OCI-LY1 (cell line): ENCODE data around the gene FNIP1.
A peak's percentile ranks its signal among the peaks of the same experiment; 100 is the strongest.

Experiments
- H2AFZ ChIP-seq: fragments of 200-600 bp; sonication (generic), shearing (Covaris generic); 2 replicates; pipeline ENCODE4 v1.6.0; 2014; ENCODE audit warnings: antibody characterized with exemption, mild to moderate bottlenecking, low read length
- H3F3A ChIP-seq: fragments of 200-600 bp; sonication (generic), shearing (Covaris generic); 2 replicates; pipeline ENCODE4 v1.6.0; 2014; ENCODE audit warnings: mild to moderate bottlenecking, antibody characterized with exemption, low read length, moderate library complexity; ENCODE audit not compliant: insufficient read depth
- H3K27ac ChIP-seq: fragments of 200-600 bp; sonication (generic); 2 replicates; pipeline ENCODE4 v1.5.1; 2014; ENCODE audit warnings: low read length, mixed run types, mild to moderate bottlenecking, low read depth; ENCODE audit not compliant: poor library complexity, severe bottlenecking
- H3K27me3 ChIP-seq: fragments of 200-600 bp; sonication (generic); 2 replicates; pipeline ENCODE4 v1.6.0; 2014; ENCODE audit warnings: antibody characterized with exemption, mild to moderate bottlenecking, low read length, moderate library complexity; ENCODE audit not compliant: insufficient read depth
- H3K36me3 ChIP-seq: fragments of 200-600 bp; sonication (generic); 2 replicates; pipeline ENCODE4 v1.6.1; 2014; ENCODE audit warnings: mild to moderate bottlenecking, antibody characterized with exemption, low read length, moderate library complexity, mixed read lengths; ENCODE audit not compliant: insufficient read depth
- H3K4me1 ChIP-seq: fragments of 200-600 bp; sonication (generic); 2 replicates; pipeline ENCODE4 v1.5.1; 2014; ENCODE audit warnings: mild to moderate bottlenecking, low read length, moderate library complexity; ENCODE audit not compliant: insufficient read depth, severe bottlenecking
- H3K4me2 ChIP-seq: fragments of 200-600 bp; sonication (generic), shearing (Covaris generic); 2 replicates; pipeline ENCODE4 v1.6.1; 2014; ENCODE audit warnings: low read length
- H3K4me3 ChIP-seq: fragments of 200-600 bp; sonication (generic); 2 replicates; pipeline ENCODE4 v1.5.1; 2014; ENCODE audit warnings: low read length, low read depth, mild to moderate bottlenecking, mixed read lengths; ENCODE audit not compliant: poor library complexity, severe bottlenecking
- H3K79me2 ChIP-seq: fragments of 200-600 bp; shearing (Covaris generic); 2 replicates; pipeline ENCODE4 v1.6.1; 2016; ENCODE audit warnings: mixed run types, low read length, mixed read lengths; ENCODE audit not compliant: insufficient read depth
- H3K9ac ChIP-seq: fragments of 200-600 bp; sonication (generic), shearing (Covaris generic); 2 replicates; pipeline ENCODE4 v1.6.1; 2014; ENCODE audit warnings: mild to moderate bottlenecking, low read length, mixed read lengths
- H3K9me2 ChIP-seq: fragments of 200-600 bp; sonication (generic), shearing (Covaris generic); 2 replicates; pipeline ENCODE4 v1.6.1; 2014; ENCODE audit warnings: low read depth, mild to moderate bottlenecking, low read length, mixed read lengths
- H3K9me3 ChIP-seq: fragments of 200-600 bp; shearing (Covaris generic); 2 replicates; pipeline ENCODE4 v1.6.1; 2014; ENCODE audit warnings: low read length, mixed read lengths
- H4K20me1 ChIP-seq: fragments of 200-600 bp; sonication (generic), shearing (Covaris generic); 2 replicates; pipeline ENCODE4 v1.6.0; 2016; ENCODE audit warnings: mild to moderate bottlenecking, low read length; ENCODE audit not compliant: insufficient read depth
- EZH2 ChIP-seq: fragments of 200-600 bp; sonication (generic), shearing (Covaris generic); IDR thresholded peaks from 2 replicates; pipeline ENCODE4 v1.8.0; 2017; ENCODE audit warnings: borderline replicate concordance, mixed run types, mild to moderate bottlenecking, antibody characterized with exemption, low read length, moderate library complexity, mixed read lengths
- TF ChIP-seq, protein P1 (sequence below): fragments of 200-600 bp; sonication (generic), shearing (Covaris generic); IDR thresholded peaks from 2 replicates; pipeline ENCODE4 v1.5.1; 2017; ENCODE audit warnings: mild to moderate bottlenecking, antibody characterized with exemption, low read length, moderate library complexity, mixed read lengths

Gene FNIP1

DNA sequence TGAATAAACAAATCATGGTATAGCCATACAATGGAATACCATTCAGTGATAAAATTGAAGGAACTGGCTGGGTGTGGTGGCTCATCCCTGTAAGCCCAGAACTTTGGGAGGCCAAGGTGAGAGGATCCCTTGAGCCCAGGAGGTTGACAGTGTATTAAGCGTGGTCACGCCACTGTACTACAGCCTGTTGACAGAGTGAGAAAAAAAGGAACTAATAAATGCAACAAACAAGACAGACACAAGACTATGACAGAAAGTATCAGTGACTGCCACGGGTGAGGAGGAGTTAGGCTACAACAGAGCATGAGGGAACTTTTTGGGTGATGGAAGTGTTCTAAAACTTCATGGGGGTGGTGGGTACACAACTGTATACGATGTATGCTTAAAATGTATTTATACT, 2.2 kb downstream of the FNIP1 start:
- peak overlapping the region; percentile 35 for H3K27ac ChIP-seq
- H2AFZ ChIP-seq, result no peak overlapping the region
- no peak for TF ChIP-seq EZH2
- TF ChIP-seq, protein P1, sequence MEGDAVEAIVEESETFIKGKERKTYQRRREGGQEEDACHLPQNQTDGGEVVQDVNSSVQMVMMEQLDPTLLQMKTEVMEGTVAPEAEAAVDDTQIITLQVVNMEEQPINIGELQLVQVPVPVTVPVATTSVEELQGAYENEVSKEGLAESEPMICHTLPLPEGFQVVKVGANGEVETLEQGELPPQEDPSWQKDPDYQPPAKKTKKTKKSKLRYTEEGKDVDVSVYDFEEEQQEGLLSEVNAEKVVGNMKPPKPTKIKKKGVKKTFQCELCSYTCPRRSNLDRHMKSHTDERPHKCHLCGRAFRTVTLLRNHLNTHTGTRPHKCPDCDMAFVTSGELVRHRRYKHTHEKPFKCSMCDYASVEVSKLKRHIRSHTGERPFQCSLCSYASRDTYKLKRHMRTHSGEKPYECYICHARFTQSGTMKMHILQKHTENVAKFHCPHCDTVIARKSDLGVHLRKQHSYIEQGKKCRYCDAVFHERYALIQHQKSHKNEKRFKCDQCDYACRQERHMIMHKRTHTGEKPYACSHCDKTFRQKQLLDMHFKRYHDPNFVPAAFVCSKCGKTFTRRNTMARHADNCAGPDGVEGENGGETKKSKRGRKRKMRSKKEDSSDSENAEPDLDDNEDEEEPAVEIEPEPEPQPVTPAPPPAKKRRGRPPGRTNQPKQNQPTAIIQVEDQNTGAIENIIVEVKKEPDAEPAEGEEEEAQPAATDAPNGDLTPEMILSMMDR, result no peak
- peaks cover 65% of the 10 kb centered on the region for H3K79me2 ChIP-seq
- H3K4me3 ChIP-seq, result peak overlapping the region; percentile 96
- H3K27me3 ChIP-seq, result no peaks in the 10 kb centered on the region
- H3K9me3 ChIP-seq, result no peaks in the 10 kb centered on the region
- peak overlapping the region; percentile 92 for H3K4me2 ChIP-seq
- no peaks in the 10 kb centered on the region for H3F3A ChIP-seq
- H4K20me1 ChIP-seq, result no peaks in the 10 kb centered on the region
- H3K9ac ChIP-seq, result peak overlapping the region; percentile 90
- no peaks in the 10 kb centered on the region for H3K9me2 ChIP-seq
- H3K4me1 ChIP-seq, result peaks cover 39% of the 10 kb centered on the region
- no peaks in the 10 kb centered on the region for H3K36me3 ChIP-seq

DNA sequence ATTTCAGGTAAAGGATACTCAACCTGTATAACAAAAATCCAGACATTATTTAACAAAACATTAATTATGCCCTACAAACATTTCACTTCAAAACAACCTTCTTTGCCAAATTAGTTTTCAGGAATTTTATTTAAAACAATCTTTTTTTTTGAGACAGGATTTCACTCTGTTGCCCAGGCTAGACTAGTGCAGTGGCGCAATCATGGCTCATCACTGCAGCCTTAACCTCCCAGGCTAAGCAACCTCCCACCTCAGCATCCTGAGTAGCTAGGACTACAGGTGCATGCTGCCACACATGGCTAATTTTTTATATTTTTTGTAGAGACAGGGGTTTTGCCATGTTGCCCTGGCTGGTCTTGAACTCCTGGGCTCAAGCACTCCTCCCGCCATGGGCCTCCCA, 3.9 kb downstream of the FNIP1 start:
- no peak overlapping the region for H2AFZ ChIP-seq
- no peak overlapping the region for H3K4me3 ChIP-seq
- H4K20me1 ChIP-seq, result no peaks in the 10 kb centered on the region
- H3K27me3 ChIP-seq, result no peaks in the 10 kb centered on the region
- H3K9me3 ChIP-seq, result no peaks in the 10 kb centered on the region
- no peak overlapping the region for H3K9ac ChIP-seq
- peaks cover 81% of the 10 kb centered on the region for H3K79me2 ChIP-seq
- H3K27ac ChIP-seq, result no peak overlapping the region
- no peaks in the 10 kb centered on the region for H3F3A ChIP-seq
- no peak overlapping the region for H3K4me2 ChIP-seq
- no peaks in the 10 kb centered on the region; the same call in 1 of the 2 replicates for H3K36me3 ChIP-seq
- TF ChIP-seq, protein P1, result no peak
- TF ChIP-seq EZH2, result no peak
- peaks cover 39% of the 10 kb centered on the region for H3K4me1 ChIP-seq
- no peaks in the 10 kb centered on the region for H3K9me2 ChIP-seq

DNA sequence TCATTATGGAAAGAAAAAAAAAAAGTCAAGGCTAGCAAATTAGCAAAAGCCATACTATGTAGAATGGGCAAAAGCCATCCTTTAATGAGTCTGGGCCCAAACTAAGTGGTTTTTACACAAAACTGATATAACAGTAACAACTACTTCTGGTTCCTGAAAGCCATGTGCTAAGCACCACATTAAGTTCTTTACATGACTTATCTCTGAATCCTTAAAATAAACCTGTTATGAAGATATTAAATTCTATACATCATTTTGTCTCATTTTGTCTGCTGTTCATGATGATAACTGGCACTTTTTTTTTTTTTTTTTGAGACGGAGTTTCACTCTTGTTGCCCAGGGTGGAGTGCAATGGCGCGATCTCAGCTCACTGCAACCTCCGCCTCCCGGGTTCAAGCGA, 5.0 kb downstream of the FNIP1 start:
- H3F3A ChIP-seq, result no peaks in the 10 kb centered on the region
- H3K4me1 ChIP-seq, result peaks cover 33% of the 10 kb centered on the region
- no peak overlapping the region for H3K9ac ChIP-seq
- no peak overlapping the region for H3K4me2 ChIP-seq
- H3K27me3 ChIP-seq, result no peaks in the 10 kb centered on the region
- no peaks in the 10 kb centered on the region for H4K20me1 ChIP-seq
- no peaks in the 10 kb centered on the region for H3K9me2 ChIP-seq
- TF ChIP-seq, protein P1, result no peak
- no peak for TF ChIP-seq EZH2
- H3K27ac ChIP-seq, result no peak overlapping the region
- H3K79me2 ChIP-seq, result peaks cover 91% of the 10 kb centered on the region
- H3K9me3 ChIP-seq, result no peaks in the 10 kb centered on the region
- H2AFZ ChIP-seq, result no peak overlapping the region
- no peaks in the 10 kb centered on the region; the same call in 1 of the 2 replicates for H3K36me3 ChIP-seq
- H3K4me3 ChIP-seq, result no peak overlapping the region
